AG20443 (cell line): ENCODE results near the gene IRX6.

Experiments used
- DNase-seq: peaks from one replicate; pipeline ENCODE4 v3.0.0; 2012; ENCODE audit warnings: low spot score, mixed read lengths

IRX6 gene

GRCh38 chr16:55367866-55368603 is 44.0 kb downstream of the IRX6 start:
- peak; percentile 53 for DNase-seq

GRCh38 chr16:55369151-55369550 is 45.1 kb downstream of the IRX6 start:
- DNase-seq, result no peak

- DNase-seq, result peak; percentile 88
Measured at GRCh38 chr16:55370762-55371482, 46.9 kb downstream of the IRX6 start.

GRCh38 chr16:55372792-55373488 is 48.9 kb downstream of the IRX6 start:
- DNase-seq, result peak; percentile 22

GRCh38 chr16:55373489-55373832 is 49.5 kb downstream of the IRX6 start:
- DNase-seq, result no peak

GRCh38 chr16:55376045-55376444 is 52.0 kb downstream of the IRX6 start:
- DNase-seq, result no peak

- no peak for DNase-seq
Measured at GRCh38 chr16:55376567-55377167, 52.7 kb downstream of the IRX6 start.

GRCh38 chr16:55377840-55378239 is 53.8 kb downstream of the IRX6 start:
- DNase-seq, result no peak

GRCh38 chr16:55378616-55379015 is 54.6 kb downstream of the IRX6 start:
- no peak for DNase-seq

- DNase-seq, result no peak
Measured at GRCh38 chr16:55379371-55379770, 55.4 kb downstream of the IRX6 start.

GRCh38 chr16:55379876-55380390 is 55.9 kb downstream of the IRX6 start:
- no peak for DNase-seq
